IMR-90 (cell line): ENCODE results near the gene KCTD19. TPM values are rescaled to one million over a fixed set of nuclear protein-coding genes. Genes with fewer than 3 reads are reported as not detected.
A peak's percentile ranks its signal among the peaks of the same experiment; 100 is the strongest.

Source experiments
- ATAC-seq: fragments of 200-7000 bp; cut with Tn5 transposase; 2 replicates; pipeline ENCODE4 v1.9.1; 2020; ENCODE audit warnings: low read depth, mild to moderate bottlenecking, moderate library complexity
- BruUV-seq: library from RNA; stranded (reverse); fragments of 400-500 nt; replicated peaks from 2 replicates; lab custom pipeline; 2021; lab: Mats Ljungman, UMichigan
- CTCF ChIA-PET: fragments of 300-600 bp; formaldehyde crosslinking; extraction: SDS; loops from one replicate; lab custom pipeline; 2021; ENCODE audit warnings: antibody characterized with exemption; lab: Yijun Ruan, JAX
- POLR2A ChIA-PET: fragments of 300-600 bp; sonication (Branson Sonifier 250); formaldehyde crosslinking; loops from one replicate; lab custom pipeline; 2022; ENCODE audit warnings: antibody characterized with exemption; ENCODE audit not compliant: unreplicated experiment; lab: Charles Lee
- DNase-seq: peaks from one replicate; pipeline ENCODE4 v3.0.0; 2013
- H2AFZ ChIP-seq: replicated peaks from 2 replicates; pipeline ENCODE3; 2013; ENCODE audit warnings: low read length, mild to moderate bottlenecking; ENCODE audit not compliant: poor library complexity
- H2AK5ac ChIP-seq: 2 replicates; pipeline ENCODE4 v1.6.1; 2013; ENCODE audit warnings: low read depth, low read length, inconsistent platforms
- H2AK9ac ChIP-seq: replicated peaks from 2 replicates; pipeline ENCODE3; 2013; ENCODE audit warnings: mild to moderate bottlenecking, low read depth, low read length, moderate library complexity; ENCODE audit not compliant: poor library complexity
- H2BK120ac ChIP-seq: 2 replicates; pipeline ENCODE4 v1.6.1; 2013; ENCODE audit warnings: low read depth, low read length, inconsistent platforms
- H2BK15ac ChIP-seq: 3 replicates; pipeline ENCODE4 v1.6.1; 2013; ENCODE audit warnings: low read depth, low read length, inconsistent platforms
- H2BK20ac ChIP-seq: 2 replicates; pipeline ENCODE4 v1.6.1; 2013; ENCODE audit warnings: low read depth, mild to moderate bottlenecking, inconsistent platforms, low read length, moderate library complexity
- H2BK5ac ChIP-seq: 2 replicates; pipeline ENCODE4 v1.6.1; 2013; ENCODE audit warnings: mild to moderate bottlenecking, low read depth, low read length, inconsistent platforms; ENCODE audit not compliant: poor library complexity, severe bottlenecking
- H3K14ac ChIP-seq: replicated peaks from 2 replicates; pipeline ENCODE4 v1.6.1; 2013; ENCODE audit warnings: low read depth, low read length, inconsistent platforms
- H3K18ac ChIP-seq: 2 replicates; pipeline ENCODE4 v1.6.1; 2013; ENCODE audit warnings: low read depth, low read length, control low read depth
- H3K23ac ChIP-seq: 2 replicates; pipeline ENCODE4 v1.6.1; 2013; ENCODE audit warnings: low read depth, low read length, inconsistent platforms
- H3K27ac ChIP-seq: 2 replicates; pipeline ENCODE4 v1.5.1; 2013; ENCODE audit warnings: mild to moderate bottlenecking, control low read depth, low read length; ENCODE audit not compliant: insufficient read depth
- H3K27me3 ChIP-seq: 2 replicates; pipeline ENCODE4 v1.6.1; 2013; ENCODE audit warnings: low read length; ENCODE audit not compliant: control insufficient read depth, insufficient read depth
- H3K36me3 ChIP-seq: 2 replicates; pipeline ENCODE4 v1.6.1; 2013; ENCODE audit warnings: low read length, mixed read lengths; ENCODE audit not compliant: control insufficient read depth, insufficient read depth
- H3K4ac ChIP-seq: 2 replicates; pipeline ENCODE4 v1.6.1; 2013; ENCODE audit warnings: low read depth, low read length, inconsistent platforms
- H3K4me1 ChIP-seq: 2 replicates; pipeline ENCODE4 v1.6.1; 2013; ENCODE audit warnings: low read length, mixed read lengths; ENCODE audit not compliant: control insufficient read depth, insufficient read depth
- H3K4me2 ChIP-seq: 2 replicates; pipeline ENCODE4 v1.6.1; 2013; ENCODE audit warnings: low read depth, mild to moderate bottlenecking, control low read depth, low read length, moderate library complexity
- H3K4me3 ChIP-seq: 2 replicates; pipeline ENCODE4 v1.5.1; 2013; ENCODE audit warnings: low read depth, mild to moderate bottlenecking, control low read depth, low read length, moderate library complexity; ENCODE audit not compliant: insufficient read depth
- H3K56ac ChIP-seq: 2 replicates; pipeline ENCODE4 v1.6.1; 2013; ENCODE audit warnings: low read length, inconsistent platforms; ENCODE audit not compliant: insufficient read depth; ENCODE audit errors: extremely low read depth
- H3K79me1 ChIP-seq, 2 experiments: 2 replicates each; pipeline ENCODE4 v1.6.1; 2013; ENCODE audit warnings: low read length in 2 of 2, inconsistent platforms in 1 of 2, low read depth in 1 of 2
- H3K9ac ChIP-seq: 2 replicates; pipeline ENCODE4 v1.6.1; 2013; ENCODE audit warnings: low read depth, low read length, control low read depth
- H3K9me1 ChIP-seq: 2 replicates; pipeline ENCODE4 v1.6.1; 2013; ENCODE audit warnings: low read length, inconsistent platforms; ENCODE audit not compliant: insufficient read depth
- H3K9me3 ChIP-seq: 2 replicates; pipeline ENCODE4 v1.6.1; 2013; ENCODE audit warnings: low read length; ENCODE audit not compliant: control insufficient read depth, insufficient read depth
- H4K20me1 ChIP-seq: 2 replicates; pipeline ENCODE4 v1.6.1; 2013; ENCODE audit warnings: low read length, inconsistent platforms; ENCODE audit not compliant: insufficient read depth
- H4K5ac ChIP-seq: 2 replicates; pipeline ENCODE4 v1.6.1; 2013; ENCODE audit warnings: mild to moderate bottlenecking, low read depth, low read length, control low read depth
- H4K8ac ChIP-seq, 2 experiments: 2 replicates each; pipeline ENCODE4 v1.6.1; 2013; ENCODE audit warnings: low read depth in 2 of 2, low read length in 2 of 2, control low read depth in 1 of 2, inconsistent platforms in 1 of 2
- H4K91ac ChIP-seq: 2 replicates; pipeline ENCODE4 v1.6.1; 2013; ENCODE audit warnings: low read depth, low read length, inconsistent platforms; ENCODE audit not compliant: insufficient read depth
- BHLHE40 ChIP-seq: fragments of 150-350 bp; IDR thresholded peaks from 2 replicates; pipeline ENCODE4 v1.6.1; 2016; ENCODE audit warnings: mild to moderate bottlenecking, low read depth, low read length
- CEBPB ChIP-seq: IDR thresholded peaks from 2 replicates; pipeline ENCODE4 v1.6.1; 2012; ENCODE audit warnings: low read depth, low read length, improper control_type of control experiment
- CHD1 ChIP-seq: IDR thresholded peaks from 2 replicates; pipeline ENCODE4 v1.6.1; 2012; ENCODE audit warnings: low read depth, low read length, improper control_type of control experiment
- FOS ChIP-seq: fragments of 150-350 bp; IDR thresholded peaks from 2 replicates; pipeline ENCODE4 v1.6.1; 2016; ENCODE audit warnings: low read depth, low read length
- MAFK ChIP-seq: IDR thresholded peaks from 2 replicates; pipeline ENCODE4 v1.6.1; 2012; ENCODE audit warnings: low read depth, low read length, improper control_type of control experiment
- MAZ ChIP-seq: IDR thresholded peaks from 2 replicates; pipeline ENCODE4 v1.6.1; 2012; ENCODE audit warnings: low read depth, mild to moderate bottlenecking, low read length, improper control_type of control experiment, moderate library complexity, borderline replicate concordance
- MXI1 ChIP-seq: IDR thresholded peaks from 2 replicates; pipeline ENCODE4 v1.6.1; 2012; ENCODE audit warnings: low read depth, mild to moderate bottlenecking, low read length, moderate library complexity, borderline replicate concordance
- NFE2L2 ChIP-seq: fragments of 150-350 bp; IDR thresholded peaks from 2 replicates; pipeline ENCODE4 v1.6.1; 2016; ENCODE audit warnings: low read depth, mild to moderate bottlenecking, low read length
- POLR2A ChIP-seq: IDR thresholded peaks from 2 replicates; pipeline ENCODE4 v1.6.1; 2012; ENCODE audit warnings: mild to moderate bottlenecking, low read depth, low read length
- RAD21 ChIP-seq: IDR thresholded peaks from 2 replicates; pipeline ENCODE4 v1.6.1; 2012; ENCODE audit warnings: low read length, improper control_type of control experiment
- RCOR1 ChIP-seq: IDR thresholded peaks from 2 replicates; pipeline ENCODE4 v1.6.1; 2012; ENCODE audit warnings: mild to moderate bottlenecking, low read length, improper control_type of control experiment; ENCODE audit not compliant: insufficient replicate concordance
- RFX5 ChIP-seq: IDR thresholded peaks from 2 replicates; pipeline ENCODE4 v1.8.0; 2012; ENCODE audit warnings: low read depth, mild to moderate bottlenecking, low read length, moderate library complexity
- SMC3 ChIP-seq: fragments of 150-350 bp; IDR thresholded peaks from 2 replicates; pipeline ENCODE4 v1.6.1; 2016; ENCODE audit warnings: low read depth, mild to moderate bottlenecking, antibody characterized with exemption, low read length, moderate library complexity
- WGBS, 2 experiments: methylation state at CpG; one replicate each; pipeline versions ENCODE4 v1.1.5 to v1.1.7; 2013; ENCODE audit warnings: missing lambda C conversion rate in 2 of 2; ENCODE audit not compliant: insufficient read length in 1 of 2; ENCODE audit errors: extremely low coverage in 2 of 2; 5-methylcytosine and 5-hydroxymethylcytosine counted together
- dilution Hi-C: fragments of 300-500 bp; cut with HindIII; formaldehyde crosslinking; loops from one replicate; pipeline ENCODE4 v1.14.3; 2018; ENCODE audit warnings: low sequenced_read_pairs; ENCODE audit not compliant: unreplicated experiment
- in situ Hi-C: fragments of 300-500 bp; cut with MboI; formaldehyde crosslinking; loops from 3 replicates; pipeline ENCODE4 v1.14.3; 2019; ENCODE audit warnings: low sequenced_read_pairs, inconsistent platforms, mixed read lengths
- intact Hi-C: fragments of 100-400 bp; cut with micrococcal nuclease; formaldehyde crosslinking; loops from 2 replicates; pipeline ENCODE4 v1.10.0; 2022
- polyA plus RNA-seq, 3 experiments: library from polyadenylated mRNA; depleted of rRNA; stranded (reverse); fragments of >200 nt; gene quantifications; 2 replicates each; pipeline ENCODE4 v1.2.3, GENCODE V29; 2012; ENCODE audit warnings: low replicate concordance in 1 of 3
- total RNA-seq: library from RNA; depleted of rRNA; stranded (reverse); fragments of >200 nt; gene quantifications from 2 replicates; pipeline ENCODE4 v1.2.3, GENCODE V29; 2012
- TF ChIP-seq, protein P1 (sequence below): fragments of 150-350 bp; IDR thresholded peaks from 2 replicates; pipeline ENCODE4 v1.6.1; 2017; ENCODE audit warnings: mild to moderate bottlenecking, antibody characterized with exemption, low read length, low read depth
- TF ChIP-seq, protein P2 (sequence below): fragments of 150-350 bp; IDR thresholded peaks from 2 replicates; pipeline ENCODE4 v1.6.1; 2016; ENCODE audit warnings: low read depth, mild to moderate bottlenecking, low read length, moderate library complexity, borderline replicate concordance
- TF ChIP-seq, protein P3 (sequence below): conservative IDR thresholded peaks from 2 replicates; pipeline ENCODE4 v1.5.1; 2012; ENCODE audit warnings: mild to moderate bottlenecking, low read depth, low read length, improper control_type of control experiment

Gene KCTD19
- total and polyA plus RNA-seq, 2 of the 4 experiments (the other 2 are of a cell fraction), result under 0.01 to 0.07 TPM

DNA sequence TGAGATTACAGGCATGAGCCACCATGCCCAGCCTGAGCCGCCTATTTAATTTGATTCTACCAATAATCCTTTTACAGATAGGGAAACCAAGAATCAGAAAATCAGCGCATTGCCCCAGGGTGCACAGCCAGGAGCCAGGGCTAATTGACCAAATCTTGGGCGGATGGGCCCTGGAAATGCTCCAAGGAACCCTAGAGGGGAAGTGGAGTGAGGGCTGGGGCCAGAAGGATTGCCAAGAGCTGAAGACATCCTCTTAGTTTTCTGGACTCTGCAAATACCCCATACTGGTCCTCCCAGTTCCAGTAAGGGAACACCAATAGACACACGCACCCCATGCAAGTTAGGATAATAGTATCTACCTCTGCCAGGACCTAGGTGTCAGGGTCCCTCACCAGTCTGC lies 83.1 kb downstream of the KCTD19 start:
- in situ Hi-C loops (no loop called here), intact Hi-C loops (no loop called here), dilution Hi-C loops (no loop called here)
- Histone ChIP-seq H3K36me3 (peaks cover 9% of the 10 kb centered on the region), H4K5ac (peak overlapping the region; percentile 54; the same call in 1 of the 2 replicates), H3K9me1 (peaks cover 48% of the 10 kb centered on the region), H3K23ac (peak overlapping the region; percentile 91), H2BK15ac (peak overlapping the region; percentile 95; the same call in 2 of the 3 replicates), H2AK9ac (peak overlapping the region; percentile 95), H3K56ac (no peak overlapping the region), H2BK5ac (peak overlapping the region; percentile 80), H3K4me2 (no peak overlapping the region), H4K20me1 (no peaks in the 10 kb centered on the region; the same call in none of the 2 replicates), H3K14ac (peak overlapping the region; percentile 92), H3K9ac (no peak overlapping the region), H4K8ac (peak overlapping the region; percentile 61 to 85; a peak in 2 of 4 replicates), H3K9me3 (no peaks in the 10 kb centered on the region), H2BK20ac (peak overlapping the region; percentile 92), H3K18ac (no peak overlapping the region), H3K4ac (peak overlapping the region; percentile 96), H3K27me3 (no peaks in the 10 kb centered on the region), H2AK5ac (peak overlapping the region; percentile 96), H3K79me1 (peaks cover 37 to 81% of the 10 kb centered on the region in 2 experiments; a peak in 3 of 4 replicates), H3K4me3 (no peak overlapping the region), H3K4me1 (peaks cover 50% of the 10 kb centered on the region), H3K27ac (peak overlapping the region; percentile 88), H2AFZ (peak overlapping the region; percentile 37), H2BK120ac (peak overlapping the region; percentile 91), H4K91ac (peak overlapping the region; percentile 89)
- no peak for DNase-seq
- WGBS, 2 experiments, result no CpG with 5 or more reads among the region's 4 CpGs
- CTCF ChIA-PET, result no interaction called here
- TF ChIP-seq MAFK (no peak), FOS (no peak), NFE2L2 (no peak), SMC3 (no peak), MAZ (no peak), CEBPB (no peak), RFX5 (no peak), RAD21 (no peak), POLR2A (no peak), RCOR1 (no peak), MXI1 (no peak), BHLHE40 (no peak), CHD1 (no peak)
- TF ChIP-seq, protein P1, sequence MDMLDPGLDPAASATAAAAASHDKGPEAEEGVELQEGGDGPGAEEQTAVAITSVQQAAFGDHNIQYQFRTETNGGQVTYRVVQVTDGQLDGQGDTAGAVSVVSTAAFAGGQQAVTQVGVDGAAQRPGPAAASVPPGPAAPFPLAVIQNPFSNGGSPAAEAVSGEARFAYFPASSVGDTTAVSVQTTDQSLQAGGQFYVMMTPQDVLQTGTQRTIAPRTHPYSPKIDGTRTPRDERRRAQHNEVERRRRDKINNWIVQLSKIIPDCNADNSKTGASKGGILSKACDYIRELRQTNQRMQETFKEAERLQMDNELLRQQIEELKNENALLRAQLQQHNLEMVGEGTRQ, result no peak
- TF ChIP-seq, protein P2, sequence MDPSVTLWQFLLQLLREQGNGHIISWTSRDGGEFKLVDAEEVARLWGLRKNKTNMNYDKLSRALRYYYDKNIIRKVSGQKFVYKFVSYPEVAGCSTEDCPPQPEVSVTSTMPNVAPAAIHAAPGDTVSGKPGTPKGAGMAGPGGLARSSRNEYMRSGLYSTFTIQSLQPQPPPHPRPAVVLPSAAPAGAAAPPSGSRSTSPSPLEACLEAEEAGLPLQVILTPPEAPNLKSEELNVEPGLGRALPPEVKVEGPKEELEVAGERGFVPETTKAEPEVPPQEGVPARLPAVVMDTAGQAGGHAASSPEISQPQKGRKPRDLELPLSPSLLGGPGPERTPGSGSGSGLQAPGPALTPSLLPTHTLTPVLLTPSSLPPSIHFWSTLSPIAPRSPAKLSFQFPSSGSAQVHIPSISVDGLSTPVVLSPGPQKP, result no peak
- TF ChIP-seq, protein P3, sequence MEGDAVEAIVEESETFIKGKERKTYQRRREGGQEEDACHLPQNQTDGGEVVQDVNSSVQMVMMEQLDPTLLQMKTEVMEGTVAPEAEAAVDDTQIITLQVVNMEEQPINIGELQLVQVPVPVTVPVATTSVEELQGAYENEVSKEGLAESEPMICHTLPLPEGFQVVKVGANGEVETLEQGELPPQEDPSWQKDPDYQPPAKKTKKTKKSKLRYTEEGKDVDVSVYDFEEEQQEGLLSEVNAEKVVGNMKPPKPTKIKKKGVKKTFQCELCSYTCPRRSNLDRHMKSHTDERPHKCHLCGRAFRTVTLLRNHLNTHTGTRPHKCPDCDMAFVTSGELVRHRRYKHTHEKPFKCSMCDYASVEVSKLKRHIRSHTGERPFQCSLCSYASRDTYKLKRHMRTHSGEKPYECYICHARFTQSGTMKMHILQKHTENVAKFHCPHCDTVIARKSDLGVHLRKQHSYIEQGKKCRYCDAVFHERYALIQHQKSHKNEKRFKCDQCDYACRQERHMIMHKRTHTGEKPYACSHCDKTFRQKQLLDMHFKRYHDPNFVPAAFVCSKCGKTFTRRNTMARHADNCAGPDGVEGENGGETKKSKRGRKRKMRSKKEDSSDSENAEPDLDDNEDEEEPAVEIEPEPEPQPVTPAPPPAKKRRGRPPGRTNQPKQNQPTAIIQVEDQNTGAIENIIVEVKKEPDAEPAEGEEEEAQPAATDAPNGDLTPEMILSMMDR, result no peak
- POLR2A ChIA-PET, result no interaction called here
- no TSS peak for BruUV-seq
- ATAC-seq, result no peak
